Common myeloid progenitor, CD34-positive (primary cell): Measurements from ENCODE around the gene S100A4.
A peak's percentile ranks its signal among the peaks of the same experiment; 100 is the strongest.

Experiments
- CTCF ChIA-PET: fragments of 350-600 bp; sonication (Branson Sonifier 250); formaldehyde crosslinking; loops from one replicate; lab custom pipeline; 2021; ENCODE audit warnings: antibody characterized with exemption; lab: Charles Lee
- POLR2A ChIA-PET: fragments of 350-600 bp; sonication (Branson Sonifier 250); formaldehyde crosslinking; loops from one replicate; lab custom pipeline; 2021; ENCODE audit warnings: antibody characterized with exemption; lab: Charles Lee
- DNase-seq, 3 donors: peaks; one replicate each; pipeline versions ENCODE4 v3.0.0 to v3.0.0-alpha.2; 2013
- H3K27ac ChIP-seq, 2 experiments: 1 replicate in 1 of 2; 2 replicates in 1 of 2; pipeline ENCODE4 v1.7.0; 2013; ENCODE audit warnings: inconsistent platforms in 2 of 2, low read length in 2 of 2, mild to moderate bottlenecking in 2 of 2, low read depth in 1 of 2, moderate library complexity in 1 of 2; ENCODE audit not compliant: severe bottlenecking in 2 of 2, insufficient read depth in 1 of 2, poor library complexity in 1 of 2
- H3K27me3 ChIP-seq, 5 experiments: replicated peaks in 2 of 5; 1 replicate in 3 of 5; 2 replicates in 2 of 5; pipeline versions ENCODE4 v1.6.1 to v1.7.0; 2013; ENCODE audit warnings: low read length in 4 of 5, mild to moderate bottlenecking in 2 of 5, moderate library complexity in 2 of 5, inconsistent platforms in 1 of 5; ENCODE audit not compliant: insufficient read depth in 5 of 5, control insufficient read depth in 4 of 5
- H3K36me3 ChIP-seq, 4 experiments: 1 replicate in 2 of 4; 2 replicates in 2 of 4; pipeline versions ENCODE4 v1.6.1 to v1.7.0; 2013; ENCODE audit warnings: low read length in 3 of 4, control low read depth in 1 of 4, mild to moderate bottlenecking in 1 of 4; ENCODE audit not compliant: control insufficient read depth in 4 of 4, insufficient read depth in 4 of 4
- H3K4me1 ChIP-seq, 4 experiments: 1 replicate in 3 of 4; 2 replicates in 1 of 4; pipeline versions ENCODE4 v1.6.1 to v1.7.1; 2013; ENCODE audit warnings: low read length in 3 of 4, mild to moderate bottlenecking in 3 of 4, control low read depth in 1 of 4, inconsistent platforms in 1 of 4, moderate library complexity in 1 of 4; ENCODE audit not compliant: control insufficient read depth in 4 of 4, insufficient read depth in 4 of 4; ENCODE audit errors: control extremely low read depth in 1 of 4
- H3K4me3 ChIP-seq, 7 experiments: 1 replicate in 4 of 7; 2 replicates in 3 of 7; pipeline versions ENCODE4 v1.5.1 to v1.7.0; 2013; ENCODE audit warnings: mild to moderate bottlenecking in 7 of 7, low read length in 6 of 7, moderate library complexity in 6 of 7, inconsistent platforms in 2 of 7, low read depth in 2 of 7, control low read depth in 1 of 7; ENCODE audit not compliant: insufficient read depth in 4 of 7, control insufficient read depth in 1 of 7; ENCODE audit errors: extremely low read depth in 1 of 7
- H3K9me3 ChIP-seq, 5 experiments: 1 replicate in 4 of 5; 2 replicates in 1 of 5; pipeline versions ENCODE4 v1.6.1 to v1.7.1; 2013; ENCODE audit warnings: low read length in 4 of 5, mild to moderate bottlenecking in 2 of 5, inconsistent platforms in 1 of 5, low read depth in 1 of 5, moderate library complexity in 1 of 5; ENCODE audit not compliant: control insufficient read depth in 4 of 5, insufficient read depth in 2 of 5; ENCODE audit errors: control extremely low read depth in 1 of 5
- WGBS: methylation state at CpG from one replicate; pipeline ENCODE4 v1.1.5; 2013; ENCODE audit not compliant: insufficient coverage; 5-methylcytosine and 5-hydroxymethylcytosine counted together

S100A4 gene

GRCh38 chr1:153536671-153537375 is 8.8 kb downstream of the S100A4 start:
- H3K4me3 ChIP-seq: peak overlapping the region in 6 of 7 experiments; percentile 48 to 91 (median 79)
- no peaks in the 10 kb centered on the region for H3K9me3 ChIP-seq
- ChIA-PET CTCF (interaction anchor here (1.0 to 7.1 kb wide), 9 partner anchors 9 to 34 kb away, joined by 3 to 169 read pairs (median 17); partner anchors contain the start of genes S100A2 and S100A4), POLR2A (interaction anchor here (0.7 kb wide), 1 partner anchor 98 kb away, joined by 3 read pairs; no protein-coding TSS in a partner anchor)
- no peak overlapping the region for H3K27ac ChIP-seq
- peaks cover 13 to 68% (median 61%) of the 10 kb centered on the region in 4 experiments for H3K4me1 ChIP-seq
- peaks cover 0 to 5% (median 2%) of the 10 kb centered on the region in 4 experiments for H3K36me3 ChIP-seq
- no peaks in the 10 kb centered on the region for H3K27me3 ChIP-seq
- DNase-seq: no peak
- 78% methylated on average over 7 of the region's 9 CpGs for WGBS

GRCh38 chr1:153536012-153536670 is 9.5 kb downstream of the S100A4 start:
- POLR2A ChIA-PET: interaction anchor here (0.7 to 2.0 kb wide), 6 partner anchors 9 to 98 kb away, joined by 3 to 11 read pairs (median 6); partner anchors contain the start of genes CHTOP and S100A4
- peak overlapping the region; percentile 48 to 91 (median 72) for H3K4me3 ChIP-seq
- WGBS: 0% methylated on average over 14 of the region's 38 CpGs
- peaks cover 9 to 65% (median 57%) of the 10 kb centered on the region in 4 experiments for H3K4me1 ChIP-seq
- H3K36me3 ChIP-seq: peaks cover 0 to 5% (median 2%) of the 10 kb centered on the region in 4 experiments
- CTCF ChIA-PET: interaction anchor here (1.6 to 7.1 kb wide), 9 partner anchors 9 to 35 kb away, joined by 3 to 169 read pairs (median 17); partner anchors contain the start of genes S100A2 and S100A4
- H3K9me3 ChIP-seq: no peaks in the 10 kb centered on the region
- peak; percentile 74 to 93 (median 91) for DNase-seq
- peak overlapping the region; percentile 53 to 82 for H3K27ac ChIP-seq
- H3K27me3 ChIP-seq: no peaks in the 10 kb centered on the region

- H3K4me1 ChIP-seq: peaks cover 8 to 58% (median 50%) of the 10 kb centered on the region in 4 experiments
- CTCF ChIA-PET: interaction anchor here (1.2 to 7.1 kb wide), 13 partner anchors 10 to 96 kb away, joined by 3 to 169 read pairs (median 14); partner anchors contain the start of genes S100A14, S100A2 and S100A4
- POLR2A ChIA-PET: interaction anchor here (0.7 to 2.0 kb wide), 5 partner anchors 9 to 98 kb away, joined by 4 to 11 read pairs (median 6); partner anchors contain the start of genes CHTOP and S100A4
- H3K27ac ChIP-seq: peak within 1 kb of the TSS; percentile 53 to 82
- DNase-seq: peak in 1 of 3 donors; percentile 35
- H3K9me3 ChIP-seq: no peaks in the 10 kb centered on the region
- H3K36me3 ChIP-seq: peaks cover 0 to 5% (median 2%) of the 10 kb centered on the region in 4 experiments
- no peaks in the 10 kb centered on the region for H3K27me3 ChIP-seq
- H3K4me3 ChIP-seq: peak within 1 kb of the TSS; percentile 49 to 91 (median 72)
- WGBS: 0% methylated on average over 13 of the region's 18 CpGs
These were observed 10.2 kb downstream of the S100A4 start, which contains the start of gene S100A6 for GRCh38 chr1:153535242-153536011. Gene S100A6 (minus strand): TSS chr1:153535991. CDS start chr1:153535339, 652 bp downstream.

- H3K9me3 ChIP-seq: no peaks in the 10 kb centered on the region
- peaks cover 0 to 5% (median 2%) of the 10 kb centered on the region in 4 experiments for H3K36me3 ChIP-seq
- H3K4me3 ChIP-seq: peak overlapping the region in 5 of 7 experiments; percentile 66 to 91 (median 86)
- peak overlapping the region in 1 of 2 experiments; percentile 82 for H3K27ac ChIP-seq
- 92% methylated on average over 2 of the region's 3 CpGs for WGBS
- ChIA-PET CTCF (interaction anchor here (1.2 to 7.1 kb wide), 13 partner anchors 9 to 96 kb away, joined by 3 to 169 read pairs (median 14); partner anchors contain the start of genes S100A14, S100A2 and S100A4), POLR2A (interaction anchor here (1.4 to 2.0 kb wide), 3 partner anchors 10 to 33 kb away, joined by 6 to 11 read pairs (median 10); partner anchors contain the start of gene S100A4)
- no peak for DNase-seq
- H3K4me1 ChIP-seq: peaks cover 8 to 53% (median 45%) of the 10 kb centered on the region in 4 experiments
- no peaks in the 10 kb centered on the region for H3K27me3 ChIP-seq
These were observed 10.7 kb downstream of the S100A4 start for GRCh38 chr1:153534925-153535241.

- POLR2A ChIA-PET: interaction anchor here (1.0 to 2.0 kb wide), 3 partner anchors 11 to 34 kb away, joined by 4 to 10 read pairs (median 6); partner anchors contain the start of gene S100A4
- DNase-seq: no peak
These were observed 11.2 kb downstream of the S100A4 start for GRCh38 chr1:153534226-153534924.

More at GRCh38 chr1:153534226-153534924, 11.2 kb downstream of the S100A4 start:
- H3K36me3 ChIP-seq: peaks cover 0 to 5% (median 2%) of the 10 kb centered on the region in 4 experiments
- 96% methylated on average over 5 of the region's 7 CpGs for WGBS
- H3K27ac ChIP-seq: no peak overlapping the region
- H3K27me3 ChIP-seq: no peaks in the 10 kb centered on the region
- peaks cover 8 to 53% (median 43%) of the 10 kb centered on the region in 4 experiments for H3K4me1 ChIP-seq
- no peaks in the 10 kb centered on the region for H3K9me3 ChIP-seq
- peak overlapping the region in 3 of 7 experiments; percentile 86 to 91 (median 89) for H3K4me3 ChIP-seq
- CTCF ChIA-PET: interaction anchor here (1.2 to 7.1 kb wide), 15 partner anchors 9 to 97 kb away, joined by 3 to 169 read pairs (median 17); partner anchors contain the start of genes S100A14, S100A2 and S100A4
